Activated CD8-positive, alpha-beta memory T cell treated with anti-CD3 and anti-CD28 coated beads for 36 hours (primary cell): ENCODE results near the gene PDE4D. TPM values are rescaled to one million over a fixed set of nuclear protein-coding genes. Genes with fewer than 3 reads are reported as not detected.

ENCODE experiments used
- CTCF ChIA-PET: fragments of 350-600 bp; sonication (Branson Sonifier 250); formaldehyde crosslinking; loops from one replicate; lab custom pipeline; 2021; ENCODE audit warnings: antibody characterized with exemption; lab: Charles Lee
- POLR2A ChIA-PET: fragments of 350-600 bp; sonication (Branson Sonifier 250); formaldehyde crosslinking; loops from one replicate; lab custom pipeline; 2021; ENCODE audit warnings: antibody characterized with exemption; lab: Charles Lee
- total RNA-seq, 2 experiments: library from RNA; stranded (reverse); gene quantifications; one replicate each; pipeline ENCODE4 v1.2.3, GENCODE V29; 2021

PDE4D gene
- total RNA-seq, 2 experiments from 2014 or later, result 28.4 to 29.0 TPM

- ChIA-PET CTCF (interaction anchor here (1.2 kb wide), 1 partner anchor 23 kb away, joined by 3 read pairs; no protein-coding TSS in a partner anchor), POLR2A (interaction anchor here (1.2 kb wide), 1 partner anchor 27 kb away, joined by 6 read pairs; no protein-coding TSS in a partner anchor)
Measured at GRCh38 chr5:59151162-59151889, 742.2 kb downstream of the PDE4D start.

- ChIA-PET CTCF (no interaction called here), POLR2A (no interaction called here)
Measured at GRCh38 chr5:59149827-59150226, 743.7 kb downstream of the PDE4D start.

GRCh38 chr5:59149271-59149670 is 744.3 kb downstream of the PDE4D start:
- ChIA-PET POLR2A (no interaction called here), CTCF (no interaction called here)

- ChIA-PET CTCF (interaction anchor here (0.5 kb wide), 1 partner anchor 16 kb away, joined by 3 read pairs; no protein-coding TSS in a partner anchor), POLR2A (no interaction called here)
Measured at GRCh38 chr5:59146729-59147128, 746.8 kb downstream of the PDE4D start.

GRCh38 chr5:59143926-59144333 is 749.6 kb downstream of the PDE4D start:
- POLR2A ChIA-PET, result no interaction called here
- CTCF ChIA-PET, result no interaction called here

- ChIA-PET POLR2A (no interaction called here), CTCF (no interaction called here)
Measured at GRCh38 chr5:59142927-59143326, 750.6 kb downstream of the PDE4D start.

- ChIA-PET CTCF (no interaction called here), POLR2A (no interaction called here)
Measured at GRCh38 chr5:59142138-59142537, 751.4 kb downstream of the PDE4D start.

- POLR2A ChIA-PET, result no interaction called here
- CTCF ChIA-PET, result no interaction called here
Measured at GRCh38 chr5:59140133-59140532, 753.4 kb downstream of the PDE4D start.

- CTCF ChIA-PET, result no interaction called here
- POLR2A ChIA-PET, result no interaction called here
Measured at GRCh38 chr5:59139695-59140094, 753.8 kb downstream of the PDE4D start.

GRCh38 chr5:59138509-59138908 is 755.0 kb downstream of the PDE4D start:
- CTCF ChIA-PET, result no interaction called here
- POLR2A ChIA-PET, result no interaction called here

GRCh38 chr5:59137846-59138245 is 755.7 kb downstream of the PDE4D start:
- ChIA-PET CTCF (no interaction called here), POLR2A (no interaction called here)

- ChIA-PET CTCF (no interaction called here), POLR2A (no interaction called here)
Measured at GRCh38 chr5:59136549-59136948, 757.0 kb downstream of the PDE4D start.

- CTCF ChIA-PET, result interaction anchor here (1.1 kb wide), 1 partner anchor 95 kb away, joined by 3 read pairs; no protein-coding TSS in a partner anchor
- POLR2A ChIA-PET, result no interaction called here
Measured at GRCh38 chr5:59134471-59135163, 758.9 kb downstream of the PDE4D start.

- CTCF ChIA-PET, result interaction anchor here (0.7 to 1.1 kb wide), 2 partner anchors 93 to 94 kb away, joined by 3 read pairs; no protein-coding TSS in a partner anchor
- POLR2A ChIA-PET, result no interaction called here
Measured at GRCh38 chr5:59133764-59134261, 759.7 kb downstream of the PDE4D start.

GRCh38 chr5:59132131-59132530 is 761.4 kb downstream of the PDE4D start:
- ChIA-PET CTCF (interaction anchor here (0.9 to 2.2 kb wide), 2 partner anchors 28 to 42 kb away, joined by 3 to 4 read pairs; no protein-coding TSS in a partner anchor), POLR2A (interaction anchor here (0.5 kb wide), 1 partner anchor 241 kb away, joined by 6 read pairs; no protein-coding TSS in a partner anchor)

GRCh38 chr5:59130431-59130830 is 763.1 kb downstream of the PDE4D start:
- ChIA-PET POLR2A (no interaction called here), CTCF (no interaction called here)

- POLR2A ChIA-PET, result interaction anchor here (2.2 to 2.5 kb wide), 2 partner anchors 90 to 93 kb away, joined by 11 to 15 read pairs; no protein-coding TSS in a partner anchor
Measured at GRCh38 chr5:59128646-59129290, 764.8 kb downstream of the PDE4D start.

GRCh38 chr5:59126708-59127573 is 766.6 kb downstream of the PDE4D start:
- POLR2A ChIA-PET, result interaction anchor here (1.2 to 2.5 kb wide), 3 partner anchors 86 to 91 kb away, joined by 3 to 15 read pairs (median 11); no protein-coding TSS in a partner anchor
- CTCF ChIA-PET, result interaction anchor here (1.0 to 1.6 kb wide), 3 partner anchors 26 to 88 kb away, joined by 3 to 4 read pairs (median 4); no protein-coding TSS in a partner anchor

More at GRCh38 chr5:59128646-59129290, 764.8 kb downstream of the PDE4D start:
- CTCF ChIA-PET, result interaction anchor here (1.1 to 1.6 kb wide), 3 partner anchors 22 to 90 kb away, joined by 3 to 4 read pairs (median 3); no protein-coding TSS in a partner anchor
